CD14-positive monocyte (primary cell): ENCODE results near the gene CDK19. TPM values are rescaled to one million over a fixed set of nuclear protein-coding genes. Genes with fewer than 3 reads are reported as not detected.
A peak's percentile ranks its signal among the peaks of the same experiment; 100 is the strongest.

Experiments used
- DNase-seq, 3 donors: peaks; one replicate each; pipeline ENCODE4 v3.0.0-alpha.2; 2011 to 2022
- H2AFZ ChIP-seq: 2 replicates; pipeline ENCODE4 v1.6.0; 2012; ENCODE audit warnings: mild to moderate bottlenecking, low read depth, low read length, inconsistent platforms; ENCODE audit not compliant: insufficient read depth, poor library complexity, severe bottlenecking
- H3K27ac ChIP-seq, 2 donors: 1 replicate in 1 of 2; 2 replicates in 1 of 2; pipeline ENCODE4 v1.5.1; 2012 to 2013; ENCODE audit warnings: low read length in 2 of 2, control low read depth in 1 of 2, inconsistent platforms in 1 of 2, low read depth in 1 of 2, mild to moderate bottlenecking in 1 of 2
- H3K27me3 ChIP-seq, 2 donors: one replicate each; pipeline versions ENCODE4 v1.6.0 to v1.6.1; 2011 to 2013; ENCODE audit warnings: low read length in 2 of 2; ENCODE audit not compliant: control insufficient read depth in 2 of 2, insufficient read depth in 2 of 2
- H3K36me3 ChIP-seq, 2 donors: replicated peaks in 1 of 2; 1 replicate in 1 of 2; 2 replicates in 1 of 2; pipeline versions ENCODE4 v1.5.1 to v1.6.1; 2012 to 2013; ENCODE audit warnings: low read length in 2 of 2, control low read depth in 1 of 2, inconsistent platforms in 1 of 2, mild to moderate bottlenecking in 1 of 2; ENCODE audit not compliant: insufficient read depth in 2 of 2, control insufficient read depth in 1 of 2
- H3K4me1 ChIP-seq, 2 donors: 1 replicate in 1 of 2; 2 replicates in 1 of 2; pipeline versions ENCODE4 v1.5.1 to v1.6.1; 2012 to 2013; ENCODE audit warnings: low read length in 2 of 2, control low read depth in 1 of 2, inconsistent platforms in 1 of 2, mild to moderate bottlenecking in 1 of 2, moderate library complexity in 1 of 2; ENCODE audit not compliant: insufficient read depth in 2 of 2, control insufficient read depth in 1 of 2
- H3K4me2 ChIP-seq: replicated peaks from 2 replicates; pipeline ENCODE3; 2012; ENCODE audit warnings: low read length, moderate library complexity, mild to moderate bottlenecking; ENCODE audit not compliant: poor library complexity, severe bottlenecking; ENCODE audit errors: extremely low read depth
- H3K4me3 ChIP-seq, 3 experiments: fragments of 200-600 bp in 1 of 3; sonication (generic) in 1 of 3; replicated peaks in 1 of 3; 1 replicate in 2 of 3; 2 replicates in 1 of 3; pipeline ENCODE4 v1.5.1; 2011 to 2013; ENCODE audit warnings: low read length in 3 of 3, mild to moderate bottlenecking in 3 of 3, control low read depth in 2 of 3, low read depth in 2 of 3, inconsistent platforms in 1 of 3, moderate library complexity in 1 of 3
- H3K79me2 ChIP-seq: 2 replicates; pipeline ENCODE4 v1.6.0; 2012; ENCODE audit warnings: mild to moderate bottlenecking, control low read depth, inconsistent platforms, low read length, moderate library complexity; ENCODE audit not compliant: insufficient read depth
- H3K9ac ChIP-seq: 2 replicates; pipeline ENCODE4 v1.6.0; 2017; ENCODE audit warnings: low read length, mild to moderate bottlenecking; ENCODE audit not compliant: insufficient read depth, poor library complexity, severe bottlenecking
- H3K9me3 ChIP-seq, 2 donors: replicated peaks in 1 of 2; 1 replicate in 1 of 2; 2 replicates in 1 of 2; pipeline versions ENCODE4 v1.5.1 to v1.6.1; 2012 to 2013; ENCODE audit warnings: low read length in 2 of 2, control low read depth in 1 of 2; ENCODE audit not compliant: control insufficient read depth in 1 of 2, insufficient read depth in 1 of 2
- H4K20me1 ChIP-seq: 2 replicates; pipeline ENCODE4 v1.6.0; 2012; ENCODE audit warnings: mild to moderate bottlenecking, low read length, control low read depth, moderate library complexity; ENCODE audit not compliant: insufficient read depth
- H3K27ac Mint-ChIP-seq, 7 donors: one replicate each; pipeline ENCODE4 v1.8.0; 2020; ENCODE audit warnings: mild to moderate bottlenecking in 7 of 7, mixed read lengths in 7 of 7, moderate library complexity in 6 of 7, inconsistent platforms in 2 of 7
- H3K27me3 Mint-ChIP-seq, 3 donors: one replicate each; pipeline ENCODE4 v1.8.0; 2021 to 2022; ENCODE audit warnings: low read depth in 3 of 3, mild to moderate bottlenecking in 3 of 3, mixed read lengths in 3 of 3, moderate library complexity in 3 of 3, inconsistent platforms in 1 of 3
- H3K36me3 Mint-ChIP-seq, 2 donors: one replicate each; pipeline ENCODE4 v1.8.0; 2020; ENCODE audit warnings: mixed read lengths in 2 of 2, inconsistent platforms in 1 of 2, mild to moderate bottlenecking in 1 of 2
- H3K4me1 Mint-ChIP-seq: one replicate; pipeline ENCODE4 v1.8.0; 2020; ENCODE audit warnings: mild to moderate bottlenecking, mixed read lengths
- H3K4me3 Mint-ChIP-seq, 2 donors: one replicate each; pipeline ENCODE4 v1.8.0; 2020; ENCODE audit warnings: mild to moderate bottlenecking in 2 of 2, mixed read lengths in 2 of 2, moderate library complexity in 1 of 2
- H3K9me3 Mint-ChIP-seq, 7 donors: one replicate each; pipeline ENCODE4 v1.8.0; 2020 to 2022; ENCODE audit warnings: mixed read lengths in 7 of 7, mild to moderate bottlenecking in 6 of 7, moderate library complexity in 6 of 7, inconsistent platforms in 2 of 7
- WGBS: methylation state at CpG from one replicate; pipeline ENCODE4 v1.1.5; 2013; ENCODE audit warnings: missing lambda C conversion rate; ENCODE audit not compliant: insufficient coverage; 5-methylcytosine and 5-hydroxymethylcytosine counted together
- intact Hi-C, 2 donors: fragments of 100-400 bp; cut with micrococcal nuclease; formaldehyde crosslinking; loops; one replicate each; pipeline versions ENCODE4 v1.15.0 to v1.15.1; 2023
- polyA plus RNA-seq, 3 donors: library from polyadenylated mRNA; depleted of rRNA in 1 of 3; unstranded in 2 of 3; stranded (reverse) in 1 of 3; fragments of 300-500 nt in 2 of 3; fragments of >200 nt in 1 of 3; fragmentation: Illumina TruSeq in 2 of 3; gene quantifications; 1 replicate in 2 of 3; 2 replicates in 1 of 3; pipeline ENCODE4 v1.2.3, GENCODE V29; 2012 to 2021
- TF ChIP-seq, protein P1 (sequence below): fragments of 200-600 bp; IDR thresholded peaks from one replicate; pipeline ENCODE4 v1.8.0; 2022; ENCODE audit warnings: antibody characterized with exemption, mild to moderate bottlenecking

The CDK19 gene
- polyA plus RNA-seq, 3 donors = 2.7 to 12.0 (median 3.9) TPM

DNA sequence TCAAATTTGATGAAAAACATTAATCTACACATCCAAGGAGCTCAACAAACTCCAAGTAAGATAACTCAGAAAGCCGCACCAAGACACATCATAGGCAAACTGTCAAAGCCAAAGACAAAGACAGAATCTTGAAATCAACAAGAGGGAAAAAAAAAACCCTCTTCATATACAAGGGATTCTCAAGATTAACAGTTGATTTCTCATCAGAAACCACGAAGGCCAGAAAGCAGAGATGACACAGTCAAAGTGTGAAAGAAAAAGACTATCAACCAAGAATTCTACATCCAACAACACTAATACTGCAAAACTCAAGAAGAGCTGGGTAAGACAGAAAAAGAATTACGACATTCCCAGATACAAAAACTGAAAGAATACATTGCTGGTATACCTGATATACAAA, 73.8 kb downstream of the CDK19 start:
- Histone ChIP-seq H3K4me1 (peaks cover 14 to 16% of the 10 kb centered on the region in 2 donors), H3K4me3 (no peak overlapping the region), H3K79me2 (peaks cover 14% of the 10 kb centered on the region), H2AFZ (no peak overlapping the region), H3K27ac (no peak overlapping the region), H3K9me3 (peaks cover 36 to 45% of the 10 kb centered on the region in 2 donors), H3K9ac (no peak overlapping the region), H3K27me3 (no peaks in the 10 kb centered on the region), H3K36me3 (peaks cover 6 to 51% of the 10 kb centered on the region in 2 donors), H4K20me1 (peaks cover 3% of the 10 kb centered on the region), H3K4me2 (no peak overlapping the region)
- Mint-ChIP-seq H3K27ac (no peak overlapping the region), H3K4me1 (peaks cover 9% of the 10 kb centered on the region), H3K9me3 (peaks cover 25 to 43% (median 37%) of the 10 kb centered on the region in 7 donors), H3K36me3 (peaks cover 28 to 47% of the 10 kb centered on the region in 2 donors), H3K4me3 (no peak overlapping the region), H3K27me3 (no peaks in the 10 kb centered on the region)
- TF ChIP-seq, protein P1, sequence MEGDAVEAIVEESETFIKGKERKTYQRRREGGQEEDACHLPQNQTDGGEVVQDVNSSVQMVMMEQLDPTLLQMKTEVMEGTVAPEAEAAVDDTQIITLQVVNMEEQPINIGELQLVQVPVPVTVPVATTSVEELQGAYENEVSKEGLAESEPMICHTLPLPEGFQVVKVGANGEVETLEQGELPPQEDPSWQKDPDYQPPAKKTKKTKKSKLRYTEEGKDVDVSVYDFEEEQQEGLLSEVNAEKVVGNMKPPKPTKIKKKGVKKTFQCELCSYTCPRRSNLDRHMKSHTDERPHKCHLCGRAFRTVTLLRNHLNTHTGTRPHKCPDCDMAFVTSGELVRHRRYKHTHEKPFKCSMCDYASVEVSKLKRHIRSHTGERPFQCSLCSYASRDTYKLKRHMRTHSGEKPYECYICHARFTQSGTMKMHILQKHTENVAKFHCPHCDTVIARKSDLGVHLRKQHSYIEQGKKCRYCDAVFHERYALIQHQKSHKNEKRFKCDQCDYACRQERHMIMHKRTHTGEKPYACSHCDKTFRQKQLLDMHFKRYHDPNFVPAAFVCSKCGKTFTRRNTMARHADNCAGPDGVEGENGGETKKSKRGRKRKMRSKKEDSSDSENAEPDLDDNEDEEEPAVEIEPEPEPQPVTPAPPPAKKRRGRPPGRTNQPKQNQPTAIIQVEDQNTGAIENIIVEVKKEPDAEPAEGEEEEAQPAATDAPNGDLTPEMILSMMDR = no peak
- WGBS = 100% methylated on average over 1 of the region's 3 CpGs
- no peak for DNase-seq
- intact Hi-C loops = loop anchor here in 1 of 2 donors (10.0 kb wide), 1 partner anchor 133 kb away; the partner anchor contains the start of gene AMD1

DNA sequence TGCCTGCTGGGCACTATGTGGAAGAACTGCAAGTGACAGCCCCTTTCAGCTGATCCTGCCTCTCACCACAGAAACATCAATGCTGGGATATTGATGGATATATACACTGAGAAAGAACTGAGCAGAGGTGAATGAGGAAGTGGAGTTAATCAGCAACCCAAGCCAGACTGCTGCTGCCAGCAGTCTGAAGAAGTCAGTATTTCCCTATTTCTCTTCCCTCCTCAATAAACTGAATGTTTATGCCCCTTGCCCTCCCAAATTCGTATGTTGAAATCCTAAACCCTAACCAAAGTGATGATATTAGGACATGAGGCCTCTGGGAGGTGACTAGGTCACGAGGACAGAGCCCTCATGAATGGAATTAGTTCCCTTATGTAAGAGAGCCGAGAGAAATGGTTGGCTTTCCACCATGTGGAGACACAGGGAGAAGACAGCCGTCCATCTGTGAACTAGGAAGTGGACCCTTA, 76.3 kb downstream of the CDK19 start:
- peak; percentile 90 to 94 (median 92) for DNase-seq
- Histone ChIP-seq H3K9me3 (peaks cover 32 to 37% of the 10 kb centered on the region in 2 donors), H3K4me3 (no peak overlapping the region), H4K20me1 (peaks cover 3% of the 10 kb centered on the region), H3K79me2 (peaks cover 7% of the 10 kb centered on the region), H3K4me1 (peaks cover 14 to 20% of the 10 kb centered on the region in 2 donors), H3K27me3 (no peaks in the 10 kb centered on the region), H3K9ac (no peak overlapping the region), H3K36me3 (peaks cover 8 to 39% of the 10 kb centered on the region in 2 donors), H2AFZ (no peak overlapping the region), H3K4me2 (peak overlapping the region; percentile 39), H3K27ac (peak overlapping the region; percentile 59 to 77)
- H3K36me3 Mint-ChIP-seq = peaks cover 27 to 39% of the 10 kb centered on the region in 2 donors
- no peak overlapping the region for H3K4me3 Mint-ChIP-seq
- no peaks in the 10 kb centered on the region for H3K27me3 Mint-ChIP-seq
- intact Hi-C loops = no loop called here
- H3K4me1 Mint-ChIP-seq = peaks cover 18% of the 10 kb centered on the region
- TF ChIP-seq, protein P1 = no peak
- WGBS = 0% methylated on average over 2 of the region's 4 CpGs
- peaks cover 22 to 41% (median 36%) of the 10 kb centered on the region in 7 donors for H3K9me3 Mint-ChIP-seq
- H3K27ac Mint-ChIP-seq = peak overlapping the region; percentile 85 to 95 (median 91)
